Measurements from ENCODE around the gene NEGR1.

NEGR1 gene

DNA sequence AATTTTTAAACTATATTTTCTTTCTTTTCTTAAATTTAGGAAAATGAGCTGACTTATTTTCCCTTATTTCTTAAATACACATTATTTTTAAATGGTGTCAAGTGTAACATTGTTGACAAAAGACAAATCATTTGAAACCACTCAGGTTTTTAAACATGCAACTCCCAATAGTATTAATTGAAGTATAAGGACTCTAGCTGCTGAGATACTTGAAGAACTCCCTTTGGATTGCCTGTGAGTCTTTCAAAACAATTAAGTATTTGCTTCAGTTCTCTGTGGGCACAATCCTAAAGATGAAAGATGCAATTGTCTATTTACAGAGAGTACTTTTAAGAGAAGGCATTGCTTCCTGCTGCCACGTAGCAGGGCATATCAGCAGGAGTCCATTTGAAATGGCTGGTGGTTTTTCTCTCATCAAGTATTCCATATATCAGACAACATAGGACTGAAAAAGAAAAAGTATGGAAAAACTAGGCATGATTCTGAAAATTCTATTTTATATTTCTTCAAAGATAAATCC, 373.4 kb downstream of the NEGR1 start:
- TF ChIP-seq, protein P1, sequence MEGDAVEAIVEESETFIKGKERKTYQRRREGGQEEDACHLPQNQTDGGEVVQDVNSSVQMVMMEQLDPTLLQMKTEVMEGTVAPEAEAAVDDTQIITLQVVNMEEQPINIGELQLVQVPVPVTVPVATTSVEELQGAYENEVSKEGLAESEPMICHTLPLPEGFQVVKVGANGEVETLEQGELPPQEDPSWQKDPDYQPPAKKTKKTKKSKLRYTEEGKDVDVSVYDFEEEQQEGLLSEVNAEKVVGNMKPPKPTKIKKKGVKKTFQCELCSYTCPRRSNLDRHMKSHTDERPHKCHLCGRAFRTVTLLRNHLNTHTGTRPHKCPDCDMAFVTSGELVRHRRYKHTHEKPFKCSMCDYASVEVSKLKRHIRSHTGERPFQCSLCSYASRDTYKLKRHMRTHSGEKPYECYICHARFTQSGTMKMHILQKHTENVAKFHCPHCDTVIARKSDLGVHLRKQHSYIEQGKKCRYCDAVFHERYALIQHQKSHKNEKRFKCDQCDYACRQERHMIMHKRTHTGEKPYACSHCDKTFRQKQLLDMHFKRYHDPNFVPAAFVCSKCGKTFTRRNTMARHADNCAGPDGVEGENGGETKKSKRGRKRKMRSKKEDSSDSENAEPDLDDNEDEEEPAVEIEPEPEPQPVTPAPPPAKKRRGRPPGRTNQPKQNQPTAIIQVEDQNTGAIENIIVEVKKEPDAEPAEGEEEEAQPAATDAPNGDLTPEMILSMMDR (IDR thresholded peaks at IDR 0.05), result no peak

DNA sequence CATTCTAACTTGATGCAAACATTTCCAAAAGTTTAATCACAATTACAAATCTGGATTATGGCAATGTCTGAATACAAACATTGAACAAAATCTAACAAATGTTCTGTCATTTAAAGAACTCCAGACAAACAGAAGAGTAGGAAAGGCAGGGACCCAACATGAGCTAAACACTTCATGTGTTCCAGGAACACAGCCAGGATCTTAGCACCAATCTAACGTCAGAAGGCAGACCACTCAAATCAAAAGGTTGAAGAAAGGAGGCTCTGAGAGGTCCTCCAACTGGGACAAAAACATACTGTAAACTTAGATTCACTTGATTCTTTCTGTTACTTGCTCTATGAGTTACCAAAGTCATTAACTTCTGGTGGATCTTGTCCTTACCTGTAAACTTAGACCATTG, 374.0 kb downstream of the NEGR1 start:
- TF ChIP-seq, protein P1 (IDR thresholded peaks at IDR 0.05), result no peak

DNA sequence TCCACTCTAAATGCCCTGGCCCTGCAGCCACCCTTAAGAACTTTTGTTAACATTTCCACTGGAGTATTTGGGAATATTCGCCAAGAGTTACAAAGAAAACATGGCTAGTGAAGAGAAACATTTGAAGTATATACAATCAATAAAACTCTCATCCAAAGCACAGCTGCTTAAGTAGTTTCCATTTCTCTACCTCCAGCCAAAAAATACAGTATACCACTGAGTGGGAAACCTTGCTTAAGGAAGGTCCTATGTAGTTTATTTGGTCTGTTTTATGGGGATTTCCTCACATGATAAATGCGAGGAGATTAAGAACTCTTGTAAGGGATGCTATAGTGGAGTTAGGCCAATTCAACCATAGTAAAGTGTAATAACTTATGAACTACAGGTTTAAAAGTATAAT, 382.5 kb downstream of the NEGR1 start:
- TF ChIP-seq, protein P1 (IDR thresholded peaks at IDR 0.05), result no peak

DNA sequence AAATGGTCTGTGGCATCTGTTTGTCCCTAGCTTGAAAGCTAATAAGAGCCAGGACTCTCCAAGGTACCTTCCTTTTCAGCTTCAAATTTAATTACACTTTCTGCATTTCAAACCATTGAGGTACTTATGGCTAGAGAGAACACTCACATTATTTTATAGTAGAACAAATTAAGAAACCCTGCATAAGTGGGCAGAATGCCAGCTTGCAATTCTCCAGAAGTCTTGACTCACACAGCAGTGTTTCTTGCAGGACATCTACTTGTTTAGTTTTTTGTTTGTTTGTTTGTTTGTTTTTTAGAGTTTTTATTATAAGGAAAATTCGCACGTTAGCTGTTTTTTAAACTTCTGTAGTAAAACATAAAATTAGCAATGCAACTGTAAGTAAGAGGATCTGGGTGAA, 397.2 kb downstream of the NEGR1 start:
- TF ChIP-seq, protein P1 (IDR thresholded peaks at IDR 0.05), result no peak

DNA sequence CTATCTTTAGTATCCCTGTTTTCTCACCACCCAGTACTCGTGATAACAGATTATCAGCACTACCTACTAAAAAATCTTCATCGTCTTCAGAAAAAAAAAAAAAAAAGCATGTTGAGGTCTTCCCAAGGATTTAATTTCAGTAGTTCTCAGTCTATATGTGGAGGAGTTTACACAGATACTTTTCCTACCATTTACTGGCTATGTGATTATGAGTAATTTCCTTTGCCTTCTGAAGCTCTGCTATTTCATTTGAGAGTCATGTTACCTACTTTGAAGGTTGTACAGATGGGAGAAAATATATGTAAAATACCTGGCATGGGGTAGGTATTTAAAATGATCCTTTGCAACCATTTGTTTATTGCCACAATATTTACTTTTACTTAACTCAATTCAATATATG, 399.7 kb downstream of the NEGR1 start:
- TF ChIP-seq, protein P1 (IDR thresholded peaks at IDR 0.05), result no peak

DNA sequence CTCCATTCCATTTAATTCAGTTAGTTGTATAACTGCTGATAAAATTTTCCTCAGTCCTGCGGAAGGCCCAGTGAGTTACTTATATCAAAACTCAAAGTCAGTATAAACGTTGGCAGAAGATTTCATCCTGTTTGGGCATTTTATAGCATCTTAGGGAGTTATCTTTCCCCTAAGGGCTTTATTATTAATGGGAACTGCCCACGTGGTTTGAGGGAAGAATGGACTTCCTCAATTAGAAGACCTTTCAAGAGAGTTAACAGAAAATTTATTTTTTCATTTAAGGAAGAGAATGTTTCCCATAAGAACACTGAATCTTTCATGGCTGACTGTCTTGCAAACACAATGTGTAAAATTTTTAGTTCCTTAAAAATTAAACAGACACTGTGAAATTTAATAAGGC, 400.1 kb downstream of the NEGR1 start:
- TF ChIP-seq, protein P1 (IDR thresholded peaks at IDR 0.05), result no peak

DNA sequence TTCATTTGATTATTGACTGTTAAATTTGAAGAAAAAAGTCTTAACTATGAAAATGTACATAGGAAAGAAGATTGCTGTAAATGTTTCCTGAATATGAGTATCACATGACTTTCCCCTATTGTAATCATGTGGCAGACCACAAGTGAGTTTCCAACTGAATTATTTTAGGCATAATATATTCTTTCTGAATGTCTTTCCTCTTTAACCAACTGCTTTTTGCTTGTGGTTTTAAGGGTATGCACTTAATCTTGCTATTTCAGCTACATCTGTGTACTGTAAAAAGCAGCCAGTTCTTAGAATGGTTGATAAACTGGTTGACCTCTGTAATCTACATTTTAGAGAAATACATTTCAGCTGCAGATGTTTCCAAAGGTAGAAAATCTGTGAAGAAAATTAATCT, 400.7 kb downstream of the NEGR1 start:
- TF ChIP-seq, protein P1 (IDR thresholded peaks at IDR 0.05), result no peak

DNA sequence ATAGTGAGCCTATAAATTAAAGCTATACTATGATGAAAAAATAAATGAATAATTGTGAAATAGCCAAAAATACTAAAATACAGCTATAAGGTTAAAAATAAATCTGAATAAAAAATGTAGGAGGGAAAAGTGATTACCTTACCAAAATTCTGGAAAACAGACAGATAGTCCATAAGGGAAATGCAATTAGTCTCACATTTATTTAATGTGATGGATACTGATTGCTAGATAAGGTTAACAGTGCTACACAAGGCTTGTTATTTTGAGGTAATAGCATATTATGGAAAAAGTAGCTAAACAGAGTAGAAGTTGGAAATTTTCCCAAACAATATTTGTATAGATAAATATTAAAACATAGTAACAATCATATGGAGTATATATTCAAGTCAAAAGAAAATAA, 413.0 kb downstream of the NEGR1 start:
- TF ChIP-seq, protein P1 (IDR thresholded peaks at IDR 0.05), result no peak
